Measurements from ENCODE around the gene FLYWCH2. TPM values are rescaled to one million over a fixed set of nuclear protein-coding genes. Genes with fewer than 3 reads are reported as not detected.

The FLYWCH2 gene
- polyA plus RNA-seq, 2 of the 4 experiments (the other 2 are of a cell fraction), result 23.2 to 41.2 TPM

DNA sequence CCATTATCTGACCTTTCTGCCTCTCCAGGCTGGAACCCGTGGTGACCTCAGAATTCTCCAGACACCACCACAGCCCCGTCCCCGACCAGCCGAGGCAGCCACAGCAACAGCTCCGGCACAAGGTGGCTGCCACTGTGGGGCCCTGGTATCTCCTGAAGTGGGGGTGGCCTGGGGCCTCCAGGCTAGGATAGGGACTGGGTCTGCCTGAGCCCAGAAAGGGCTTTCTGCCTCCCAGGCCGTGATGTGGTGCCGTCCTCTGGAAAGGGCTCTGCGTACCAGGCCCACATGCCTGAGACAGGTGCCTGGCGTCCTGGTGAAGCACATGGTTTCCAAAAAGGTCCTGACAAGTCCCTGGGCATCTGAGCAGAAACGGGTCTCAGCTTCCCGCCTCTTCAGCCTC is 45.8 kb downstream of the FLYWCH2 start (continued):
- TF ChIP-seq, protein P1, sequence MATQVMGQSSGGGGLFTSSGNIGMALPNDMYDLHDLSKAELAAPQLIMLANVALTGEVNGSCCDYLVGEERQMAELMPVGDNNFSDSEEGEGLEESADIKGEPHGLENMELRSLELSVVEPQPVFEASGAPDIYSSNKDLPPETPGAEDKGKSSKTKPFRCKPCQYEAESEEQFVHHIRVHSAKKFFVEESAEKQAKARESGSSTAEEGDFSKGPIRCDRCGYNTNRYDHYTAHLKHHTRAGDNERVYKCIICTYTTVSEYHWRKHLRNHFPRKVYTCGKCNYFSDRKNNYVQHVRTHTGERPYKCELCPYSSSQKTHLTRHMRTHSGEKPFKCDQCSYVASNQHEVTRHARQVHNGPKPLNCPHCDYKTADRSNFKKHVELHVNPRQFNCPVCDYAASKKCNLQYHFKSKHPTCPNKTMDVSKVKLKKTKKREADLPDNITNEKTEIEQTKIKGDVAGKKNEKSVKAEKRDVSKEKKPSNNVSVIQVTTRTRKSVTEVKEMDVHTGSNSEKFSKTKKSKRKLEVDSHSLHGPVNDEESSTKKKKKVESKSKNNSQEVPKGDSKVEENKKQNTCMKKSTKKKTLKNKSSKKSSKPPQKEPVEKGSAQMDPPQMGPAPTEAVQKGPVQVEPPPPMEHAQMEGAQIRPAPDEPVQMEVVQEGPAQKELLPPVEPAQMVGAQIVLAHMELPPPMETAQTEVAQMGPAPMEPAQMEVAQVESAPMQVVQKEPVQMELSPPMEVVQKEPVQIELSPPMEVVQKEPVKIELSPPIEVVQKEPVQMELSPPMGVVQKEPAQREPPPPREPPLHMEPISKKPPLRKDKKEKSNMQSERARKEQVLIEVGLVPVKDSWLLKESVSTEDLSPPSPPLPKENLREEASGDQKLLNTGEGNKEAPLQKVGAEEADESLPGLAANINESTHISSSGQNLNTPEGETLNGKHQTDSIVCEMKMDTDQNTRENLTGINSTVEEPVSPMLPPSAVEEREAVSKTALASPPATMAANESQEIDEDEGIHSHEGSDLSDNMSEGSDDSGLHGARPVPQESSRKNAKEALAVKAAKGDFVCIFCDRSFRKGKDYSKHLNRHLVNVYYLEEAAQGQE (IDR thresholded peaks at IDR 0.05), result no peak
- TF ChIP-seq NPAS2 (CRISPR knock-in tag; IDR thresholded peaks at IDR 0.05; ENCODE audit: borderline replicate concordance), result no peak
- no peak for TF ChIP-seq ZFP36 (IDR thresholded peaks at IDR 0.05; ENCODE audit: borderline replicate concordance, partially characterized antibody)
- TF ChIP-seq RNF2 (IDR thresholded peaks at IDR 0.05; ENCODE audit: borderline replicate concordance, low read depth), result no peak

DNA sequence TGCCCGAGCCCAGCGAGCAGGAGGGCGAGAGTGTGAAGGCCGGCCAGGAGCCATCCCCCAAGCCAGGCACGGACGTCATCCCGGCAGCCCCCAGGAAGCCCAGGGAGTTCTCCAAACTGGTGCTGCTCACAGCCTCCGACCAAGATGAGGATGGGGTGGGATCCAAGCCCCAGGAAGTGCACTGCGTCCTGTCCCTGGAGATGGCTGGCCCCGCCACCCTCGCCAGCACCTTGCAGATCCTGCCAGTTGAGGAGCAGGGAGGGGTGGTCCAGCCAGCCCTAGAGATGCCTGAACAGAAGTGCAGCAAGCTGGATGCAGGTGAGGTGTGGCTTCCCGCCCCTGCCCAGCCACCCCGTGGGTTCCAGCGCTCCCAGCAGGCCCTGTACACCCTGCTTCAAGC is 46.7 kb downstream of the FLYWCH2 start:
- CTCF ChIA-PET, result interaction anchor here (0.9 to 9.6 kb wide), 7 partner anchors 10 to 59 kb away, joined by 3 to 190 read pairs (median 19); no protein-coding TSS in a partner anchor
- ATAC-seq (no peak), FAIRE-seq (no peak)

DNA sequence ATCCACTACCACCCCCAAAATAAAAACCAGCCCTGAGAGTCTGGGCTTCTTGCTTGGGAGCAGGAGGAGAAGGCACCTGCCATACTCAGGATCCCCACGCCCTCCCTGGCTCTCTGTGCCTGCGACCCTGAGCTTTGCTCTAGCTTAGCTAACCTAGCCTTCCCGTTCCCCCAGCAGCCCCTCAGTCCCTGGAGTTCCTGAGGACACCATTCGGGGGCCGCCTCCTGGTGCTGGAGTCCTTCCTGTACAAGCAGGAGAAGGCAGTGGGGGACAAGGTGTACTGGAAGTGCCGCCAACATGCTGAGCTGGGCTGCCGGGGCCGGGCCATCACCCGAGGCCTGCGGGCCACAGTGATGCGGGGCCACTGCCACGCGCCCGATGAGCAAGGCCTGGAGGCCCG is 47.2 kb downstream of the FLYWCH2 start:
- Histone ChIP-seq H3K27ac (no peak overlapping the region), H3K4me3 (no peak overlapping the region), H3K4me2 (no peak overlapping the region), H3K4me1 (peaks cover 3% of the 10 kb centered on the region; the same call in 1 of the 3 replicates), H3K9me3 (no peaks in the 10 kb centered on the region)
- 88% methylated on average over 15 of the region's 15 CpGs for WGBS (ENCODE audit: missing lambda C conversion rate)
- ATAC-seq (no peak), DNase-seq (ENCODE audit: low read depth in 1 of 2, low spot score in 1 of 2) (no peak), FAIRE-seq (no peak)
- POLR2A ChIA-PET, result interaction anchor here (0.8 kb wide), 1 partner anchor 25 kb away, joined by 3 read pairs; no protein-coding TSS in a partner anchor
- CTCF ChIA-PET, result interaction anchor here (0.9 to 9.6 kb wide), 7 partner anchors 10 to 59 kb away, joined by 3 to 190 read pairs (median 19); no protein-coding TSS in a partner anchor
- TF ChIP-seq, protein P1 (IDR thresholded peaks at IDR 0.05), result no peak
- TF ChIP-seq ESRRA (IDR thresholded peaks at IDR 0.05; ENCODE audit: borderline replicate concordance, low read length), result no peak
- TF ChIP-seq, protein P2, sequence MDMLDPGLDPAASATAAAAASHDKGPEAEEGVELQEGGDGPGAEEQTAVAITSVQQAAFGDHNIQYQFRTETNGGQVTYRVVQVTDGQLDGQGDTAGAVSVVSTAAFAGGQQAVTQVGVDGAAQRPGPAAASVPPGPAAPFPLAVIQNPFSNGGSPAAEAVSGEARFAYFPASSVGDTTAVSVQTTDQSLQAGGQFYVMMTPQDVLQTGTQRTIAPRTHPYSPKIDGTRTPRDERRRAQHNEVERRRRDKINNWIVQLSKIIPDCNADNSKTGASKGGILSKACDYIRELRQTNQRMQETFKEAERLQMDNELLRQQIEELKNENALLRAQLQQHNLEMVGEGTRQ (IDR thresholded peaks at IDR 0.05), result no peak
- TF ChIP-seq HOXB5 (CRISPR knock-in tag; IDR thresholded peaks at IDR 0.05), result no peak
- TF ChIP-seq NR3C1 (IDR thresholded peaks at IDR 0.05), result no peak
- TF ChIP-seq JUNB (IDR thresholded peaks at IDR 0.05), result no peak
- no peak for TF ChIP-seq TFCP2L1 (CRISPR knock-in tag; IDR thresholded peaks at IDR 0.05)
- no peak for TF ChIP-seq TP53 (CRISPR knock-in tag; IDR thresholded peaks at IDR 0.05)
- TF ChIP-seq JUN (IDR thresholded peaks at IDR 0.05), result no peak
- TF ChIP-seq FOXS1 (CRISPR knock-in tag; IDR thresholded peaks at IDR 0.05), result no peak
- no peak for TF ChIP-seq CEBPB (IDR thresholded peaks at IDR 0.05)
- TF ChIP-seq CHD4 (IDR thresholded peaks at IDR 0.05; ENCODE audit: borderline replicate concordance), result no peak
- no peak for TF ChIP-seq ZSCAN20 (CRISPR knock-in tag; IDR thresholded peaks at IDR 0.05)
- no peak for TF ChIP-seq PHF8 (IDR thresholded peaks at IDR 0.05; ENCODE audit: borderline replicate concordance, low read depth)
- TF ChIP-seq FOSB (CRISPR knock-in tag; IDR thresholded peaks at IDR 0.05), result no peak

More for the DNA sequence above, 46.7 kb downstream of the FLYWCH2 start:
- POLR2A ChIA-PET, result interaction anchor here (0.8 kb wide), 1 partner anchor 24 kb away, joined by 3 read pairs; no protein-coding TSS in a partner anchor
- H3K4me3 ChIP-seq, result no peak overlapping the region
- TF ChIP-seq KDM5A (IDR thresholded peaks at IDR 0.05), result no peak
- TF ChIP-seq, protein P3, sequence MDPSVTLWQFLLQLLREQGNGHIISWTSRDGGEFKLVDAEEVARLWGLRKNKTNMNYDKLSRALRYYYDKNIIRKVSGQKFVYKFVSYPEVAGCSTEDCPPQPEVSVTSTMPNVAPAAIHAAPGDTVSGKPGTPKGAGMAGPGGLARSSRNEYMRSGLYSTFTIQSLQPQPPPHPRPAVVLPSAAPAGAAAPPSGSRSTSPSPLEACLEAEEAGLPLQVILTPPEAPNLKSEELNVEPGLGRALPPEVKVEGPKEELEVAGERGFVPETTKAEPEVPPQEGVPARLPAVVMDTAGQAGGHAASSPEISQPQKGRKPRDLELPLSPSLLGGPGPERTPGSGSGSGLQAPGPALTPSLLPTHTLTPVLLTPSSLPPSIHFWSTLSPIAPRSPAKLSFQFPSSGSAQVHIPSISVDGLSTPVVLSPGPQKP (IDR thresholded peaks at IDR 0.05; ENCODE audit: low read depth, low read length), result no peak
- TF ChIP-seq CBX2 (IDR thresholded peaks at IDR 0.05; ENCODE audit: borderline replicate concordance, low read depth), result no peak
- TF ChIP-seq ESRRA (IDR thresholded peaks at IDR 0.05; ENCODE audit: borderline replicate concordance, low read length), result no peak
- TF ChIP-seq POLR2AphosphoS2 (conservative IDR thresholded peaks at IDR 0.05; ENCODE audit: low read length), result no peak
- no peak for TF ChIP-seq RAD21 (conservative IDR thresholded peaks at IDR 0.05 in 1 of 2, IDR thresholded peaks at IDR 0.05 in 1 of 2)
- TF ChIP-seq FOSB (CRISPR knock-in tag; IDR thresholded peaks at IDR 0.05), result no peak
- TF ChIP-seq RARB (CRISPR knock-in tag; IDR thresholded peaks at IDR 0.05), result no peak
- TF ChIP-seq RCOR1 (IDR thresholded peaks at IDR 0.05; ENCODE audit: low read depth, low read length), result no peak
- no peak for TF ChIP-seq EHF (CRISPR knock-in tag; IDR thresholded peaks at IDR 0.05)
- no peak for TF ChIP-seq TP53 (CRISPR knock-in tag; IDR thresholded peaks at IDR 0.05)
- TF ChIP-seq HEYL (CRISPR knock-in tag; IDR thresholded peaks at IDR 0.05), result no peak
- TF ChIP-seq, protein P4, sequence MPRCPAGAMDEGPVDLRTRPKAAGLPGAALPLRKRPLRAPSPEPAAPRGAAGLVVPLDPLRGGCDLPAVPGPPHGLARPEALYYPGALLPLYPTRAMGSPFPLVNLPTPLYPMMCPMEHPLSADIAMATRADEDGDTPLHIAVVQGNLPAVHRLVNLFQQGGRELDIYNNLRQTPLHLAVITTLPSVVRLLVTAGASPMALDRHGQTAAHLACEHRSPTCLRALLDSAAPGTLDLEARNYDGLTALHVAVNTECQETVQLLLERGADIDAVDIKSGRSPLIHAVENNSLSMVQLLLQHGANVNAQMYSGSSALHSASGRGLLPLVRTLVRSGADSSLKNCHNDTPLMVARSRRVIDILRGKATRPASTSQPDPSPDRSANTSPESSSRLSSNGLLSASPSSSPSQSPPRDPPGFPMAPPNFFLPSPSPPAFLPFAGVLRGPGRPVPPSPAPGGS (IDR thresholded peaks at IDR 0.05), result no peak
- no peak for DNase-seq (ENCODE audit: low read depth in 1 of 2, low spot score in 1 of 2)
- H3K4me2 ChIP-seq, result no peak overlapping the region
- H3K9me3 ChIP-seq, result no peaks in the 10 kb centered on the region
- no peak overlapping the region for H3K27ac ChIP-seq
- H3K4me1 ChIP-seq, result peaks cover 3% of the 10 kb centered on the region; the same call in 1 of the 3 replicates
- 93% methylated on average over 9 of the region's 14 CpGs for WGBS (ENCODE audit: missing lambda C conversion rate)

Data from A549 (cell line).